H9 (cell line): Measurements from ENCODE around the gene UBE3A. TPM values are rescaled to one million over a fixed set of nuclear protein-coding genes. Genes with fewer than 3 reads are reported as not detected.

Source experiments
- DNase-seq: peaks from one replicate; pipeline ENCODE4 v3.0.0-alpha.2; 2017
- H2AFZ ChIP-seq: one replicate; pipeline ENCODE4 v1.6.1; 2013; ENCODE audit warnings: mild to moderate bottlenecking, low read length, control low read depth, moderate library complexity
- H2AK5ac ChIP-seq: 2 replicates; pipeline ENCODE4 v1.6.1; 2013; ENCODE audit warnings: low read length, control low read depth, mixed read lengths; ENCODE audit not compliant: insufficient read length
- H2BK120ac ChIP-seq: one replicate; pipeline ENCODE4 v1.6.1; 2013; ENCODE audit warnings: low read depth, mild to moderate bottlenecking, low read length, control low read depth, inconsistent platforms; ENCODE audit not compliant: poor library complexity, severe bottlenecking
- H2BK12ac ChIP-seq: 2 replicates; pipeline ENCODE4 v1.6.1; 2013; ENCODE audit warnings: low read length, control low read depth, mixed read lengths, low read depth; ENCODE audit not compliant: insufficient read length
- H2BK15ac ChIP-seq: 2 replicates; pipeline ENCODE4 v1.6.1; 2013; ENCODE audit warnings: low read depth, low read length, control low read depth
- H2BK20ac ChIP-seq: one replicate; pipeline ENCODE4 v1.6.1; 2013; ENCODE audit warnings: low read depth, mild to moderate bottlenecking, low read length, control low read depth, inconsistent platforms; ENCODE audit not compliant: poor library complexity, severe bottlenecking
- H2BK5ac ChIP-seq: 2 replicates; pipeline ENCODE4 v1.6.1; 2013; ENCODE audit warnings: low read length, control low read depth, mixed read lengths; ENCODE audit not compliant: insufficient read length
- H3K14ac ChIP-seq: 2 replicates; pipeline ENCODE4 v1.6.1; 2013; ENCODE audit warnings: low read length, control low read depth; ENCODE audit not compliant: insufficient read depth
- H3K18ac ChIP-seq: 2 replicates; pipeline ENCODE4 v1.6.1; 2013; ENCODE audit warnings: low read depth, mild to moderate bottlenecking, mixed read lengths, low read length, control low read depth; ENCODE audit not compliant: insufficient read length
- H3K23ac ChIP-seq: 2 replicates; pipeline ENCODE4 v1.6.1; 2013; ENCODE audit warnings: low read length, control low read depth, mixed read lengths, low read depth; ENCODE audit not compliant: insufficient read length
- H3K23me2 ChIP-seq: 2 replicates; pipeline ENCODE4 v1.6.1; 2013; ENCODE audit warnings: low read depth, mild to moderate bottlenecking, mixed read lengths, low read length, control low read depth; ENCODE audit not compliant: insufficient read length, poor library complexity, severe bottlenecking
- H3K27ac ChIP-seq: 2 replicates; pipeline ENCODE4 v1.5.1; 2013; ENCODE audit warnings: low read length, control low read depth, mixed read lengths, low read depth; ENCODE audit not compliant: insufficient read length
- H3K27me3 ChIP-seq: 2 replicates; pipeline ENCODE4 v1.6.1; 2013; ENCODE audit warnings: low read length, control low read depth, inconsistent platforms; ENCODE audit not compliant: insufficient read depth
- H3K4ac ChIP-seq: 2 replicates; pipeline ENCODE4 v1.6.1; 2013; ENCODE audit warnings: low read depth, mild to moderate bottlenecking, control low read depth, inconsistent platforms, low read length, moderate library complexity
- H3K4me1 ChIP-seq: 2 replicates; pipeline ENCODE4 v1.6.1; 2013; ENCODE audit warnings: low read length, control low read depth, inconsistent platforms; ENCODE audit not compliant: insufficient read depth
- H3K4me2 ChIP-seq: 2 replicates; pipeline ENCODE4 v1.6.1; 2013; ENCODE audit warnings: low read length, control low read depth, mixed read lengths; ENCODE audit not compliant: insufficient read length, insufficient read depth
- H3K56ac ChIP-seq: 2 replicates; pipeline ENCODE4 v1.6.1; 2013; ENCODE audit warnings: low read depth, mild to moderate bottlenecking, mixed read lengths, low read length, control low read depth; ENCODE audit not compliant: insufficient read length
- H3K79me1 ChIP-seq: 2 replicates; pipeline ENCODE4 v1.6.1; 2013; ENCODE audit warnings: low read depth, mild to moderate bottlenecking, moderate library complexity, low read length, control low read depth, inconsistent platforms; ENCODE audit not compliant: insufficient read depth, poor library complexity, severe bottlenecking
- H3K79me2 ChIP-seq: 2 replicates; pipeline ENCODE4 v1.6.1; 2013; ENCODE audit warnings: low read length, control low read depth, inconsistent platforms; ENCODE audit not compliant: insufficient read depth
- H3K9ac ChIP-seq: 2 replicates; pipeline ENCODE4 v1.6.1; 2013; ENCODE audit warnings: low read length, control low read depth, mixed read lengths; ENCODE audit not compliant: insufficient read length; ENCODE audit errors: extremely low read depth
- H3K9me3 ChIP-seq: one replicate; pipeline ENCODE4 v1.6.1; 2013; ENCODE audit warnings: low read depth, low read length, inconsistent platforms; ENCODE audit not compliant: control insufficient read depth
- H3T11ph ChIP-seq: one replicate; pipeline ENCODE4 v1.6.1; 2013; ENCODE audit warnings: mild to moderate bottlenecking, low read length, control low read depth, inconsistent platforms
- H4K20me1 ChIP-seq: one replicate; pipeline ENCODE4 v1.6.1; 2013; ENCODE audit not compliant: control insufficient read depth, insufficient read length, insufficient read depth
- H4K5ac ChIP-seq: 2 replicates; pipeline ENCODE4 v1.6.1; 2013; ENCODE audit warnings: low read depth, mild to moderate bottlenecking, mixed read lengths, low read length, control low read depth; ENCODE audit not compliant: insufficient read length
- H4K8ac ChIP-seq: replicated peaks from 2 replicates; pipeline ENCODE4 v1.6.1; 2013; ENCODE audit warnings: low read length, control low read depth, mixed read lengths, low read depth; ENCODE audit not compliant: insufficient read length
- H4K91ac ChIP-seq: 2 replicates; pipeline ENCODE4 v1.6.1; 2013; ENCODE audit warnings: low read depth, mild to moderate bottlenecking, moderate library complexity, mixed read lengths, low read length, control low read depth; ENCODE audit not compliant: insufficient read length
- H3K27ac Mint-ChIP-seq, 3 experiments: 2 replicates in 2 of 3; 3 replicates in 1 of 3; pipeline ENCODE4 v1.8.0; 2020 to 2021; ENCODE audit warnings: mixed read lengths in 3 of 3, mild to moderate bottlenecking in 1 of 3, moderate library complexity in 1 of 3
- H3K27me3 Mint-ChIP-seq: 2 replicates; pipeline ENCODE4 v1.8.0; 2021; ENCODE audit warnings: low read depth, mild to moderate bottlenecking, moderate library complexity, mixed read lengths
- H3K36me3 Mint-ChIP-seq, 3 experiments: 2 replicates in 2 of 3; 3 replicates in 1 of 3; pipeline ENCODE4 v1.8.0; 2020 to 2021; ENCODE audit warnings: low read depth in 3 of 3, mixed read lengths in 3 of 3; ENCODE audit not compliant: insufficient read depth in 1 of 3
- H3K4me1 Mint-ChIP-seq, 2 experiments: 2 replicates each; pipeline ENCODE4 v1.8.0; 2020; ENCODE audit warnings: mixed read lengths in 2 of 2
- H3K4me3 Mint-ChIP-seq, 2 experiments: 2 replicates in 1 of 2; 3 replicates in 1 of 2; pipeline ENCODE4 v1.8.0; 2020 to 2021; ENCODE audit warnings: mild to moderate bottlenecking in 2 of 2, mixed read lengths in 2 of 2, moderate library complexity in 1 of 2
- H3K9me3 Mint-ChIP-seq, 2 experiments: 2 replicates in 1 of 2; 3 replicates in 1 of 2; pipeline ENCODE4 v1.8.0; 2020; ENCODE audit warnings: mild to moderate bottlenecking in 2 of 2, mixed read lengths in 2 of 2, moderate library complexity in 1 of 2
- WGBS: extraction: QIAGEN DNeasy Blood & Tissue Kit; methylation state at CpG from one replicate; pipeline ENCODE4 v1.1.7; 2013; ENCODE audit warnings: missing lambda C conversion rate, low lambda C conversion rate, mixed read lengths; ENCODE audit not compliant: insufficient read length; ENCODE audit errors: extremely low coverage; 5-methylcytosine and 5-hydroxymethylcytosine counted together
- total RNA-seq: library from RNA; stranded (reverse); gene quantifications from 2 replicates; pipeline ENCODE4 v1.2.1, GENCODE V29; 2021
- TF ChIP-seq, protein P1 (sequence below): fragments of 200-600 bp; sonication (generic); conservative IDR thresholded peaks from 3 replicates; pipeline ENCODE4 v1.8.0; 2021; ENCODE audit warnings: antibody characterized with exemption, mild to moderate bottlenecking

UBE3A gene
- total RNA-seq, 1 experiment from 2014 or later, result 108 TPM

DNA sequence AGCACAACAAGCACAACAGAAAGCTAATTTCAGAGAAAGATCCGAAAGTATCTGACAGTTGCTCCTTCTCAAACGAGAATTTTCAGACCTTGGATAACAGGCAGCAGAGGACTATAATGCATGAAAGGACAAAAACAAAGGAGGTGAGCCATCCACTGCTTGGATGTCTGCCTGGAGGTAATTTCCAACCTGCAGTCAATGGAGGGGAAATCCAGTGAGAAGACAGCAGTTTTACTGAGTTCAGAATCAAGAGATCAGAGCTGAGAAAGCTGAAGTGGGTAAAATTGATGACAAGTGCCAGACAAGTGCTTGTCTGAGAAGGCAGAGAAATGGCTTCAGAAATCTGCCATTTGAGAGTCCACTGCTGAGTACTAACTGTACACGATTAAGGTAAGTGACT is 22.1 kb downstream of the UBE3A start:
- Mint-ChIP-seq H3K4me1 (peaks cover 33 to 35% of the 10 kb centered on the region in 2 experiments), H3K9me3 (peaks cover 0 to 3% of the 10 kb centered on the region in 2 experiments; a peak in 2 of 5 replicates), H3K36me3 (peaks cover 5 to 8% (median 8%) of the 10 kb centered on the region in 3 experiments; a peak in 6 of 7 replicates), H3K27ac (peak overlapping the region; percentile 9 to 75 (median 59); a peak in 4 of 7 replicates), H3K4me3 (no peak overlapping the region), H3K27me3 (no peaks in the 10 kb centered on the region)
- Histone ChIP-seq H2BK12ac (no peak overlapping the region), H3T11ph (no peak overlapping the region), H2BK120ac (no peak overlapping the region), H3K4ac (no peak overlapping the region), H2BK20ac (no peak overlapping the region), H3K18ac (no peak overlapping the region), H2BK15ac (no peak overlapping the region), H2BK5ac (no peak overlapping the region), H3K4me2 (no peak overlapping the region), H3K4me1 (peaks cover 3% of the 10 kb centered on the region; the same call in 1 of the 2 replicates), H3K9me3 (no peaks in the 10 kb centered on the region), H3K14ac (no peak overlapping the region), H3K56ac (no peak overlapping the region), H3K79me2 (peaks cover 42% of the 10 kb centered on the region), H3K27me3 (no peaks in the 10 kb centered on the region), H4K8ac (no peak overlapping the region), H3K27ac (no peak overlapping the region), H4K5ac (no peak overlapping the region), H3K9ac (no peak overlapping the region), H2AFZ (no peak overlapping the region), H3K23me2 (no peaks in the 10 kb centered on the region), H3K79me1 (peaks cover 3% of the 10 kb centered on the region), H2AK5ac (no peak overlapping the region), H3K23ac (no peak overlapping the region), H4K91ac (no peak overlapping the region), H4K20me1 (no peaks in the 10 kb centered on the region)
- no CpG with 5 or more reads among the region's 3 CpGs for WGBS
- TF ChIP-seq, protein P1, sequence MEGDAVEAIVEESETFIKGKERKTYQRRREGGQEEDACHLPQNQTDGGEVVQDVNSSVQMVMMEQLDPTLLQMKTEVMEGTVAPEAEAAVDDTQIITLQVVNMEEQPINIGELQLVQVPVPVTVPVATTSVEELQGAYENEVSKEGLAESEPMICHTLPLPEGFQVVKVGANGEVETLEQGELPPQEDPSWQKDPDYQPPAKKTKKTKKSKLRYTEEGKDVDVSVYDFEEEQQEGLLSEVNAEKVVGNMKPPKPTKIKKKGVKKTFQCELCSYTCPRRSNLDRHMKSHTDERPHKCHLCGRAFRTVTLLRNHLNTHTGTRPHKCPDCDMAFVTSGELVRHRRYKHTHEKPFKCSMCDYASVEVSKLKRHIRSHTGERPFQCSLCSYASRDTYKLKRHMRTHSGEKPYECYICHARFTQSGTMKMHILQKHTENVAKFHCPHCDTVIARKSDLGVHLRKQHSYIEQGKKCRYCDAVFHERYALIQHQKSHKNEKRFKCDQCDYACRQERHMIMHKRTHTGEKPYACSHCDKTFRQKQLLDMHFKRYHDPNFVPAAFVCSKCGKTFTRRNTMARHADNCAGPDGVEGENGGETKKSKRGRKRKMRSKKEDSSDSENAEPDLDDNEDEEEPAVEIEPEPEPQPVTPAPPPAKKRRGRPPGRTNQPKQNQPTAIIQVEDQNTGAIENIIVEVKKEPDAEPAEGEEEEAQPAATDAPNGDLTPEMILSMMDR, result no peak
- no peak for DNase-seq
